Ascending aorta (tissue), 2 donors: Measurements from ENCODE around the gene SOST. TPM values are rescaled to one million over a fixed set of nuclear protein-coding genes. Genes with fewer than 3 reads are reported as not detected.

Experiments used
- DNase-seq, 2 donors: peaks; one replicate each; pipeline ENCODE4 v3.0.0-alpha.2; 2019; ENCODE audit warnings: low spot score in 2 of 2
- H3K27ac ChIP-seq, 2 donors: fragments of 200-600 bp; sonication (generic); one replicate each; pipeline ENCODE4 v1.5.1; 2016 to 2017; ENCODE audit warnings: mild to moderate bottlenecking in 1 of 2
- H3K27me3 ChIP-seq: fragments of 200-600 bp; sonication (generic); one replicate; pipeline ENCODE4 v1.5.1; 2017
- H3K36me3 ChIP-seq, 2 donors: fragments of 200-600 bp; sonication (generic); one replicate each; pipeline ENCODE4 v1.5.1; 2016
- H3K4me1 ChIP-seq, 2 donors: fragments of 200-600 bp; sonication (generic); one replicate each; pipeline ENCODE4 v1.5.1; 2016 to 2017; ENCODE audit warnings: mild to moderate bottlenecking in 1 of 2
- H3K4me3 ChIP-seq, 2 donors: fragments of 200-600 bp; sonication (generic); one replicate each; pipeline ENCODE4 v1.5.1; 2016 to 2017; ENCODE audit warnings: mild to moderate bottlenecking in 1 of 2
- H3K9me3 ChIP-seq, 2 donors: fragments of 200-600 bp; sonication (generic); one replicate each; pipeline ENCODE4 v1.5.1; 2016
- intact Hi-C: fragments of 100-400 bp; cut with DNase I; formaldehyde crosslinking; loops from one replicate; pipeline ENCODE4 v1.15.1; 2023
- total RNA-seq: library from RNA; depleted of rRNA; stranded (reverse); fragments of >200 nt; gene quantifications from one replicate; pipeline ENCODE4 v1.1.0, GENCODE V29; 2016
- TF ChIP-seq, protein P1 (sequence below), 3 experiments: fragments of 200-600 bp in 2 of 3; fragments of 450-650 bp in 1 of 3; sonication (generic) in 2 of 3; IDR thresholded peaks; one replicate each; pipeline ENCODE4 v1.5.1; 2016 to 2019; ENCODE audit warnings: antibody characterized with exemption in 3 of 3, mild to moderate bottlenecking in 1 of 3, moderate library complexity in 1 of 3

SOST gene
- total RNA-seq, 1 donor from 2014 or later: 15.1 TPM

DNA sequence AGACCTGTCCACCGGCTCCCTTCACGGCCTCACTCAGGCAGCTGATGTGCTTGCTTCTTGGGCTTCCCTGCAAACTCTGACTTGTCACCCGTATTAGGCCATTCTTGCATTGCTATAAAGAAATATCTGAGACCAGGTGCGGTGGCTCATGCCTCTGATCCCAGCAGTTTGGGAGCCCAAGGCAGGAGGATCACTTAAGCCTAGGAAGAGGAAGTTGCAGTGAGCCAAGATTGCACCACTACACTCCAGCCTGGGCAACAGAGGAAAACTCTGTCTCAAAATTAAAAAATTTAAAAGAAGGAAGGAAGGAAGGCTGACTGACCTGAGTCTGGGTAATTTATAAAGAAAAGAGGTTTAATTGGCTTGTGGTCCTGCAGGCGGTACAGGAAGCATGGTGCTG lies 17.0 kb downstream of the SOST start:
- H3K36me3 ChIP-seq: no peaks in the 10 kb centered on the region
- H3K4me3 ChIP-seq: no peak overlapping the region
- no peaks in the 10 kb centered on the region for H3K27me3 ChIP-seq
- TF ChIP-seq, protein P1, sequence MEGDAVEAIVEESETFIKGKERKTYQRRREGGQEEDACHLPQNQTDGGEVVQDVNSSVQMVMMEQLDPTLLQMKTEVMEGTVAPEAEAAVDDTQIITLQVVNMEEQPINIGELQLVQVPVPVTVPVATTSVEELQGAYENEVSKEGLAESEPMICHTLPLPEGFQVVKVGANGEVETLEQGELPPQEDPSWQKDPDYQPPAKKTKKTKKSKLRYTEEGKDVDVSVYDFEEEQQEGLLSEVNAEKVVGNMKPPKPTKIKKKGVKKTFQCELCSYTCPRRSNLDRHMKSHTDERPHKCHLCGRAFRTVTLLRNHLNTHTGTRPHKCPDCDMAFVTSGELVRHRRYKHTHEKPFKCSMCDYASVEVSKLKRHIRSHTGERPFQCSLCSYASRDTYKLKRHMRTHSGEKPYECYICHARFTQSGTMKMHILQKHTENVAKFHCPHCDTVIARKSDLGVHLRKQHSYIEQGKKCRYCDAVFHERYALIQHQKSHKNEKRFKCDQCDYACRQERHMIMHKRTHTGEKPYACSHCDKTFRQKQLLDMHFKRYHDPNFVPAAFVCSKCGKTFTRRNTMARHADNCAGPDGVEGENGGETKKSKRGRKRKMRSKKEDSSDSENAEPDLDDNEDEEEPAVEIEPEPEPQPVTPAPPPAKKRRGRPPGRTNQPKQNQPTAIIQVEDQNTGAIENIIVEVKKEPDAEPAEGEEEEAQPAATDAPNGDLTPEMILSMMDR (IDR thresholded peaks at IDR 0.05): no peak
- H3K9me3 ChIP-seq: no peaks in the 10 kb centered on the region
- no peak overlapping the region for H3K27ac ChIP-seq
- intact Hi-C loops: no loop called here
- H3K4me1 ChIP-seq: peaks cover 7 to 29% of the 10 kb centered on the region in 2 donors
- no peak for DNase-seq

DNA sequence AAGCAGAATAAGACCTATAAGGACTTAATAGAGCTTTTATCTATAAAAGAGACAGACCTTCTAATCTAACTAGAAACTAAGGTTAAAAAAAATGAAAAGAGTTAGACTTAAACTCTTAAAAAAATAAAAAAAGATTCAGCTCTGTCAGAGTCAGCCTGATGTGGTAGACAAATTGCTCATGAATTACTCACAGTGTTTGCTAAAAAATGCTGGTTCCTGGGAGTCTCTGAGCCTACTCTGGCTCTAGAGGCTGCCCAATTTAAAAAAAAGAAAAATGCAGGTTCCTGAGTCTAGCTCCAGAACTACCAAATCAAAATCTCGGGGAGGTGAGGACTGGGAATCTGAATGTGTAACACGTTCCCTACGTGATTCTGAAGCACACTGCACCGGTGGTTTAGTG lies 18.1 kb downstream of the SOST start:
- Histone ChIP-seq H3K4me1 (peaks cover 7 to 21% of the 10 kb centered on the region in 2 donors), H3K36me3 (no peaks in the 10 kb centered on the region), H3K4me3 (no peak overlapping the region), H3K27ac (peak overlapping the region; percentile 37 to 76), H3K27me3 (no peaks in the 10 kb centered on the region), H3K9me3 (no peaks in the 10 kb centered on the region)
- intact Hi-C loops: no loop called here
- TF ChIP-seq, protein P1 (IDR thresholded peaks at IDR 0.05): no peak
- DNase-seq: no peak

DNA sequence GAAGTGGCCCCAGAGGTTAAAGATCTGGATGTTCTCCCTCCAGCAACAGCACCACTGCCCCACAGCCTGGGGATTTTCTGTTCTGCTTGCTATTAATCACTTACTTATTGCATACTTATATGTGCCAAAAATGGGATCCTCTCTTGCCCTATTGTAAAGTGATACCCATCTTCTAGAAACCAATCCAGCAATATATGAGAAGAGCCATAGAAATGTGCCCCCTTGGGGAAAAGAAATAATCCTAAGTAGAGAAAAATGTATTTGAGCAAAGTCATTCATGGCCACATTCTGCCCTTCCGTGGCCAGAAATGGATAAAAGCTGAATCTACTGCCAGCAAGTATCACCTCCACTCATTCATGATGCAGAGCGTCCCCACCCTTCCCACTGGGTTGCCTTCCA lies 20.9 kb downstream of the SOST start:
- Histone ChIP-seq H3K27ac (no peak overlapping the region), H3K4me1 (peaks cover 7 to 19% of the 10 kb centered on the region in 2 donors), H3K36me3 (no peaks in the 10 kb centered on the region), H3K9me3 (no peaks in the 10 kb centered on the region), H3K4me3 (no peak overlapping the region), H3K27me3 (no peaks in the 10 kb centered on the region)
- no peak for DNase-seq
- TF ChIP-seq, protein P1 (IDR thresholded peaks at IDR 0.05): no peak
- intact Hi-C loops: no loop called here

DNA sequence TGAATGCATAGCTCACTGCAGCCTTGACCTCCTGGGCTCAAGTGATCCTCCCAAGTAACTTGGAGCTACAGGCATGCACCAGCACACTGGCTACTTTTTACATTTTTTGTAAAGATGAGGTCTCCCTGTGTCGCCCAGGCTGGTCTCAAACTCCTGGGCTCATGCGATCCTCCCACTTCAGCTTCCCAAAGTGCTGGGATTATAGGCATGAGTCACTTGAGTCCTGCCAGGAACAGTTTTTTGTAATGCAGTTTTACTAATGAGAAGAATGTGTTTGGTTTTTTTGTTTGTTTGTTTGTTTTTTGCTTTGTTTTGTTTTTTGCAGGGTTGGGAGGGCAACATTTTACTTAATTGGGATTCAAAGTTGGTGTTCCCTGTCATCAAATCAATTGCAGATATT lies 22.2 kb downstream of the SOST start:
- Histone ChIP-seq H3K4me1 (peaks cover 7 to 19% of the 10 kb centered on the region in 2 donors), H3K27ac (no peak overlapping the region), H3K36me3 (no peaks in the 10 kb centered on the region), H3K27me3 (no peaks in the 10 kb centered on the region), H3K9me3 (no peaks in the 10 kb centered on the region), H3K4me3 (no peak overlapping the region)
- intact Hi-C loops: no loop called here
- no peak for DNase-seq
- TF ChIP-seq, protein P1 (IDR thresholded peaks at IDR 0.05): no peak

DNA sequence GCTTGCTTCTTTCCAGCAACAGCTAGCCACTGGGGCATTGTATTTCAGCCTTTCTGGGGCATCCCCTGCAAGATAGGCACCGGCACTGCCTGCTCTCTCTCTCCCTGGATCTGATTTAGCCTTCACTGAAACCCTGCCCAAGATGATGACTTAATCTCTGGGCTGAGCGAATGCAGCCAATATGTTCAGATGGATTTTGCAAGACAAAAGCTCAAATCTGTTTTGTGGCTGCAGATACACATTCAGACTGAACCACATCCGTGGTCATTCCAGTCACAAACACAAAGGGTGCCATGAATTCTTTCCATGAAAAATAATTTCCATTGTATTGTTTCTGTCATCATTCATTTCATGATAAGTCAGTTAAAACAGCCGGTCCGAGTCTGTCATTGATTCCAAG lies 24.2 kb downstream of the SOST start:
- H3K4me3 ChIP-seq: no peak overlapping the region
- intact Hi-C loops: no loop called here
- no peaks in the 10 kb centered on the region for H3K36me3 ChIP-seq
- H3K27ac ChIP-seq: no peak overlapping the region
- H3K9me3 ChIP-seq: no peaks in the 10 kb centered on the region
- H3K4me1 ChIP-seq: peaks cover 0 to 3% of the 10 kb centered on the region in 2 donors
- no peaks in the 10 kb centered on the region for H3K27me3 ChIP-seq
- no peak for DNase-seq
- TF ChIP-seq, protein P1 (IDR thresholded peaks at IDR 0.05): no peak

DNA sequence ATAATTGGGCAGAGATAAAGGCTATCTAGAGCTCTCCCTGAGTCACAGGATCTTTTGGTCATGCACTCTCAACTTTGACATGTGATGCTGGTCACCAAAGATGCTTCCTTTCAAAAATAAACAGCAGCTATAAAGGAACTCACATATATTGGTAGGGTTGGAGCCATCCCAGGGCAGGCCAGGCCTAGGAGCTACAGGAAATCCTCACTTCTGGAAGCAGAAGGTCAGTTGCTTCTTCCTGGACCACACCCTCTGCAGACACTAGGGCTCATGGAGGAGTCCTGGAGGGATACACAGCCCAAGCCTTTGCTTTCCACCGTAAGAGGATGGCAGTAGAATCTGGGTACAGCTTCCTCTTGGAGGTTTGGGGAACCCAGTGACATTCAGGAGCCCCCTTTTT lies 24.6 kb downstream of the SOST start:
- Histone ChIP-seq H3K4me1 (peaks cover 0 to 3% of the 10 kb centered on the region in 2 donors), H3K9me3 (no peaks in the 10 kb centered on the region), H3K27ac (no peak overlapping the region), H3K36me3 (no peaks in the 10 kb centered on the region), H3K27me3 (no peaks in the 10 kb centered on the region), H3K4me3 (no peak overlapping the region)
- DNase-seq: no peak
- TF ChIP-seq, protein P1 (IDR thresholded peaks at IDR 0.05): no peak
- intact Hi-C loops: no loop called here
